Endothelial cell of umbilical vein (primary cell): ENCODE results near the gene YAP1. TPM values are rescaled to one million over a fixed set of nuclear protein-coding genes. Genes with fewer than 3 reads are reported as not detected.

Experiments
- BruUV-seq: library from RNA; stranded (reverse); fragments of 400-500 nt; replicated peaks from 2 replicates; lab custom pipeline; 2021; lab: Mats Ljungman, UMichigan
- CTCF ChIA-PET: fragments of 300-600, 350-600 bp; sonication (Branson Sonifier 250); formaldehyde crosslinking; loops from one replicate; lab custom pipeline; 2021; ENCODE audit warnings: antibody characterized with exemption, inconsistent platforms; lab: Charles Lee
- POLR2A ChIA-PET: fragments of 300-600, 350-600 bp; sonication (Branson Sonifier 250); formaldehyde crosslinking; loops from one replicate; lab custom pipeline; 2021; ENCODE audit warnings: antibody characterized with exemption, inconsistent platforms; lab: Charles Lee
- DNase-seq: peaks from one replicate; pipeline ENCODE4 v3.0.0-alpha.2; 2011; ENCODE audit warnings: low read depth, low spot score
- FAIRE-seq: peaks from 2 replicates; lab custom pipeline; 2011; peaks lifted over from hg19 to GRCh38; lab: Jason Lieb, UNC
- H2AFZ ChIP-seq: 2 replicates; pipeline ENCODE4 v1.6.0; 2012; ENCODE audit warnings: low read depth, low read length, control low read depth, inconsistent platforms
- H3K27ac ChIP-seq: 2 replicates; pipeline ENCODE4 v1.5.1; 2011; ENCODE audit warnings: low read depth, mild to moderate bottlenecking, control low read depth, low read length, moderate library complexity; ENCODE audit not compliant: insufficient read depth
- H3K27me3 ChIP-seq, 2 experiments: 2 replicates each; pipeline versions ENCODE4 v1.6.0 to v1.6.1; 2011; ENCODE audit warnings: low read length in 2 of 2, mixed read lengths in 1 of 2; ENCODE audit not compliant: control insufficient read depth in 2 of 2, insufficient read depth in 2 of 2
- H3K36me3 ChIP-seq, 2 experiments: 2 replicates in 1 of 2; 3 replicates in 1 of 2; pipeline ENCODE4 v1.5.1; 2011; ENCODE audit warnings: low read length in 2 of 2, mild to moderate bottlenecking in 1 of 2, moderate library complexity in 1 of 2; ENCODE audit not compliant: control insufficient read depth in 2 of 2, insufficient read depth in 2 of 2; ENCODE audit errors: extremely low read depth in 1 of 2
- H3K4me1 ChIP-seq: 3 replicates; pipeline ENCODE4 v1.5.1; 2011; ENCODE audit warnings: mild to moderate bottlenecking, low read length; ENCODE audit not compliant: control insufficient read depth, insufficient read depth; ENCODE audit errors: extremely low read depth
- H3K4me2 ChIP-seq: 2 replicates; pipeline ENCODE4 v1.6.1; 2011; ENCODE audit warnings: low read length, control low read depth, mixed read lengths; ENCODE audit not compliant: insufficient read depth
- H3K4me3 ChIP-seq, 3 experiments: fragments of 200-600 bp in 1 of 3; sonication (generic), shearing (Covaris generic) in 1 of 3; replicated peaks in 1 of 3; 2 replicates each; pipeline ENCODE4 v1.5.1; 2011 to 2016; ENCODE audit warnings: control low read depth in 3 of 3, low read length in 3 of 3, mild to moderate bottlenecking in 2 of 3, inconsistent platforms in 1 of 3, low read depth in 1 of 3, moderate library complexity in 1 of 3; ENCODE audit not compliant: insufficient read depth in 1 of 3
- H3K79me2 ChIP-seq: 2 replicates; pipeline ENCODE4 v1.6.0; 2012; ENCODE audit warnings: low read length, inconsistent platforms; ENCODE audit not compliant: control insufficient read depth, insufficient read depth
- H3K9ac ChIP-seq: replicated peaks from 2 replicates; pipeline ENCODE3; 2011; ENCODE audit warnings: low read length, control low read depth; ENCODE audit not compliant: insufficient read depth; ENCODE audit errors: extremely low read depth
- H3K9me1 ChIP-seq: replicated peaks from 3 replicates; pipeline ENCODE4 v1.6.0; 2011; ENCODE audit warnings: mild to moderate bottlenecking, low read length; ENCODE audit not compliant: control insufficient read depth, insufficient read depth; ENCODE audit errors: extremely low read depth
- H3K9me3 ChIP-seq: replicated peaks from 2 replicates; pipeline ENCODE4 v1.5.1; 2012; ENCODE audit warnings: low read length, inconsistent platforms; ENCODE audit not compliant: control insufficient read depth, insufficient read depth
- H4K20me1 ChIP-seq: replicated peaks from 2 replicates; pipeline ENCODE3; 2011; ENCODE audit warnings: mild to moderate bottlenecking, low read length; ENCODE audit not compliant: control insufficient read depth, insufficient read depth; ENCODE audit errors: extremely low read depth
- CTCF ChIP-seq, 2 donors: IDR thresholded peaks; 1 replicate in 1 of 2; 2 replicates in 1 of 2; pipeline ENCODE4 v1.5.1; 2011; ENCODE audit warnings: low read length in 2 of 2, mild to moderate bottlenecking in 2 of 2, moderate library complexity in 2 of 2, control low read depth in 1 of 2, inconsistent platforms in 1 of 2, low read depth in 1 of 2; ENCODE audit not compliant: insufficient read depth in 1 of 2; ENCODE audit errors: extremely low read depth in 1 of 2
- EZH2 ChIP-seq: IDR thresholded peaks from 2 replicates; pipeline ENCODE4 v1.6.1; 2012; ENCODE audit warnings: borderline replicate concordance, low read depth, mild to moderate bottlenecking, moderate library complexity, low read length, inconsistent platforms; ENCODE audit not compliant: severe bottlenecking
- FOS ChIP-seq: IDR thresholded peaks from 2 replicates; pipeline ENCODE4 v1.6.1; 2011; ENCODE audit warnings: mild to moderate bottlenecking, low read length, moderate library complexity, borderline replicate concordance; ENCODE audit not compliant: insufficient read depth
- GATA2 ChIP-seq: IDR thresholded peaks from 2 replicates; pipeline ENCODE4 v1.7.0; 2011; ENCODE audit warnings: low read depth, mild to moderate bottlenecking, moderate library complexity, mixed read lengths, low read length; ENCODE audit not compliant: insufficient read length, insufficient read depth
- JUN ChIP-seq: IDR thresholded peaks from 2 replicates; pipeline ENCODE4 v1.6.1; 2011; ENCODE audit warnings: borderline replicate concordance, low read depth; ENCODE audit not compliant: insufficient read length, insufficient read depth
- MAX ChIP-seq: IDR thresholded peaks from 2 replicates; pipeline ENCODE4 v1.6.1; 2011; ENCODE audit not compliant: insufficient read depth, insufficient read length
- MYC ChIP-seq: IDR thresholded peaks from one replicate; pipeline ENCODE4 v1.6.1; 2011; ENCODE audit warnings: mild to moderate bottlenecking, low read depth, low read length
- POLR2A ChIP-seq: IDR thresholded peaks from 2 replicates; pipeline ENCODE4 v1.6.1; 2012; ENCODE audit warnings: low read depth, mild to moderate bottlenecking, control low read depth, low read length
- POLR2AphosphoS5 ChIP-seq: IDR thresholded peaks from 2 replicates; pipeline ENCODE4 v1.6.1; 2012; ENCODE audit warnings: low read depth, mild to moderate bottlenecking, control low read depth, low read length, moderate library complexity; ENCODE audit not compliant: insufficient read depth
- dilution Hi-C: fragments of 300-500 bp; cut with MboI; formaldehyde crosslinking; loops from one replicate; pipeline ENCODE4 v1.15.0; 2019; ENCODE audit warnings: low sequenced_read_pairs; ENCODE audit not compliant: extremely low pct_ligation_motif_present
- intact Hi-C: fragments of 100-400 bp; cut with micrococcal nuclease; formaldehyde crosslinking; loops from one replicate; pipeline ENCODE4 v1.10.0; 2022
- polyA plus RNA-seq, 4 experiments: library from polyadenylated mRNA; depleted of rRNA in 3 of 4; stranded (reverse) in 3 of 4; unstranded in 1 of 4; fragments of >200 nt; gene quantifications; 2 replicates each; pipeline versions ENCODE4 v1.2.1 to v1.2.3, GENCODE V29; 2011 to 2012; ENCODE audit warnings: missing spikeins in 1 of 4
- total RNA-seq: library from RNA; stranded (reverse); gene quantifications from 2 replicates; pipeline ENCODE4 v1.2.3, GENCODE V29; 2021

The YAP1 gene
- total and polyA plus RNA-seq, 2 donors (not counting 3 experiments of a cell fraction or from before 2014, with no cell fraction given), result 32.6 to 48.9 TPM

GRCh38 chr11:102134597-102134996 is 24.4 kb downstream of the YAP1 start:
- H3K27ac ChIP-seq, result no peak overlapping the region
- POLR2A ChIA-PET, result no interaction called here
- peaks cover 7% of the 10 kb centered on the region for H3K79me2 ChIP-seq
- H3K36me3 ChIP-seq, result no peaks in the 10 kb centered on the region
- DNase-seq, result no peak
- H3K4me2 ChIP-seq, result no peak overlapping the region
- CTCF ChIA-PET, result interaction anchor here (0.7 kb wide), 1 partner anchor 69 kb away, joined by 4 read pairs; no protein-coding TSS in a partner anchor
- no peak overlapping the region for H2AFZ ChIP-seq
- H3K9ac ChIP-seq, result no peak overlapping the region
- FAIRE-seq, result no peak
- no peak overlapping the region for H3K4me3 ChIP-seq
- peaks cover 5% of the 10 kb centered on the region for H4K20me1 ChIP-seq
- no peaks in the 10 kb centered on the region for H3K4me1 ChIP-seq
- no peaks in the 10 kb centered on the region for H3K27me3 ChIP-seq
- H3K9me1 ChIP-seq, result no peaks in the 10 kb centered on the region
- TF ChIP-seq GATA2 (no peak), MYC (no peak), FOS (no peak), EZH2 (no peak), CTCF (IDR thresholded peaks at IDR 0.05; ENCODE audit: extremely low read depth in 1 of 2, insufficient read depth in 1 of 2, low read depth in 1 of 2, low read length in 2 of 2) (no peak), MAX (no peak), POLR2AphosphoS5 (no peak), JUN (no peak), POLR2A (no peak)
- dilution Hi-C loops (no loop called here), intact Hi-C loops (no loop called here)
- BruUV-seq, result no TSS peak
- no peaks in the 10 kb centered on the region for H3K9me3 ChIP-seq
